Activated naive CD4-positive, alpha-beta T cell treated with anti-CD3 and anti-CD28 coated beads, Interleukin-2, amount 50 U/mL, for 24 hours (primary cell): Measurements from ENCODE around the gene PSMB8.
"Not testable (repeated sequence)": the region's sequence is repeated elsewhere in the genome, so short reads cannot be mapped to it uniquely, and the experiment has no call there.

Source experiments
- H3K27ac Mint-ChIP-seq: one replicate; pipeline ENCODE4 v1.8.0; 2021; ENCODE audit warnings: mild to moderate bottlenecking, mixed read lengths
- H3K27me3 Mint-ChIP-seq: one replicate; pipeline ENCODE4 v1.8.0; 2021; ENCODE audit warnings: mixed read lengths
- H3K36me3 Mint-ChIP-seq: one replicate; pipeline ENCODE4 v1.8.0; 2021; ENCODE audit warnings: mixed read lengths
- H3K4me1 Mint-ChIP-seq: one replicate; pipeline ENCODE4 v1.8.0; 2021; ENCODE audit warnings: mixed read lengths
- H3K4me3 Mint-ChIP-seq: one replicate; pipeline ENCODE4 v1.8.0; 2021; ENCODE audit warnings: mild to moderate bottlenecking, mixed read lengths
- H3K9me3 Mint-ChIP-seq: one replicate; pipeline ENCODE4 v1.8.0; 2021; ENCODE audit warnings: mixed read lengths

The PSMB8 gene

DNA sequence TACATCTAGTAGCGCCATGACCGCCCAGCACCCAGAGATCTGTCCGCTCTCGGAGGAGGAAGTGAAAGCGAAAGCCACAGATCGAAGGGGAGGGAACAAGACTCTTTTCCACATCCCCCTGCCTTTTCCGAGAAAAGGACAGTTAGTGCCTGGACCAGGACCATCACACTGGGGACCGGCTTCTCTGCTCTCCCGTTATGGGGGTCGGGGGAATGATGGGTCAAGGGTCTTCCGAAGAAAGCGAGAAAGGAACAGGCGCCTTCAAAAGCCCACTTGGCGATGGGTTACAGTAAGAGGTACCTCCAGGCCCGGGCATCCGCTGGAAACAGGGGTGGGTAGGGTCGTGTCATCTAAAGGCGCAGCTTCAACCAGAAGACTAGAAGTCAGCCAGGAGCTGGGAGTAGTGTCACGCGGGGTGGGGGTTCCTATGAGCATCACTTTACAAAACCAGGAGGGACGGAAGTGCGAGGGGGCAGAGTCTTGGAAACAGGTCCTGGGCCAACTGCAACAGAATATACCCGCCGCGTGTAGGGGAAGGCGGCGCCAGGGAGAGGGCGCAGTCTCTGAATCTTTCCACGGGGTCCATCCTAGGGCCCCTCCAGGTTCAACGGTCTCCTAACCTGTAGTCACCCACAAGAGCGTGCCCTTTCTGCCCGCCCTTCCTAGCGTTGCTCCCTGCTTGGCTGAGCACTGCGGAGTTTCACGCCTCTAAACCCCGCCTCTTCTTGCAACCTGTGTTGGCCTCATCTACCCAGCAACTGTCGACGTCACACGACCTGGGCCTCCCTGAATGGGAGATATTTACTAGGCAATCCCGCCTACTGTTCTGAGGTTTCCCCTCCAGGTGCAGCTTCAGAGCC lies at the start of gene PSMB8:
TSS of gene PSMB8 (minus strand) at position 69 of the 860 bp plus-strand sequence. CDS start at position 18, 51 bp downstream.
- no peaks in the 10 kb centered on the region for H3K27me3 Mint-ChIP-seq
- H3K9me3 Mint-ChIP-seq: no peaks in the 10 kb centered on the region
- peaks cover 86% of the 10 kb centered on the region for H3K4me1 Mint-ChIP-seq
- peaks cover 67% of the 10 kb centered on the region for H3K36me3 Mint-ChIP-seq
- H3K4me3 Mint-ChIP-seq: peak within 1 kb of the TSS; percentile 99
- peak within 1 kb of the TSS; percentile 100 for H3K27ac Mint-ChIP-seq

DNA sequence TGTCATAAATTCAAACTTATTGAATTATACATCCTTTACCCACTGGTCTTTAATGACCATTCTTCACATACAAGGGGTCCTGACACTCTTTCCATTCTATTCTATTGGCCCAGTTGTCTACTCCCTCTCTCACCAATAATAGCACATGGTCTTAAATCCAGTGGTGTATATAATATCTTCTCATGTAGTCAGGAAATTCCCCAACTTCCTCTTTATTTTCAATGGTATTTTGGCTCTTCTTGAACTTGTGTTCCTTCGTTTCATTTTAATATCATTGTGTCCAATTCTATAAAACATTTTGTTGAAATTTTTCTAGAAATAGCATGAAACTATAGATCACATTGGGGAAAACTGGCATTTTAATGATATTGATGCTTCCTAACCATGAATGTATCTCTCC lies 47.0 kb upstream of the PSMB8 start:
- Mint-ChIP-seq H3K27me3 (no peaks in the 10 kb centered on the region), H3K9me3 (no peaks in the 10 kb centered on the region), H3K4me3 (no peak overlapping the region), H3K27ac (no peak overlapping the region), H3K4me1 (peaks cover 13% of the 10 kb centered on the region), H3K36me3 (no peaks in the 10 kb centered on the region)

DNA sequence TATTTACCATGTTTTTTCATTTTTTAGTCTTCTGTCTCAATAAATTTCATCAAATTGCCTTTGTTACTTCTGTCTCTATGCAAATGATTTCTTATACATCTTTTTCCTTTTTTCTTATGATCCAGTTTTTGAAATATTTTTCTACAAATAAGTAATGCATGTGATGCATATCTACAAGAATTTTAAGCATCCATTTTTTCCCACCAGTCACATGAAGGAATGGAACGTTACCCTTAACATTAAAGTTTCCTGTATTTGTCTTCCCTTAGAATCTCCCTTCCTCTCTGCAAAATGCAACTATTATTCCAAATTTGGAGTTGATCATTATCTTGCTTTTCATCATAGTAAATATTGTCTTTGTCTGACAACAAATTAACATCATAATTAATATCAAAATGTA lies 45.7 kb upstream of the PSMB8 start:
- H3K27me3 Mint-ChIP-seq: no peaks in the 10 kb centered on the region
- H3K4me3 Mint-ChIP-seq: no peak overlapping the region
- no peaks in the 10 kb centered on the region for H3K4me1 Mint-ChIP-seq
- no peaks in the 10 kb centered on the region for H3K36me3 Mint-ChIP-seq
- H3K9me3 Mint-ChIP-seq: no peaks in the 10 kb centered on the region
- H3K27ac Mint-ChIP-seq: no peak overlapping the region

DNA sequence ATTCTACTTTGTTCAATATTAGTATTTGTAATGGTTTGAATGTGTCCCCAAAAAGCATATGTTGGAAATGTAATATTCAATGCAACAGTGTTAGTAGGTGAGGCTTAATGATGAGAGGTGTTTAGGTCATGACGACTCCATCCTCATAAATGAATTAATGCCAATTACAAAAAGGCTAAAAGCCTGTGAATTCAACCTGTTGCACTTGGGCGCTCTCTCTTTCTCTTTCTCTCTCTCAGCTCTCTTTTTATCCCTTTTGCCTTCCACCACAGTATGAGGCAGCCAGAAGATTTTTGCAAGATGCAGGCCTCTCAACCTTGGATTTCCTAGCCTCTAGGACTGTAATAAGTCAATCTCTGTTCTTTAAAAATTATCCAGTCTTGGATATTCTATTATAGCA lies 44.7 kb upstream of the PSMB8 start:
- H3K4me1 Mint-ChIP-seq: no peaks in the 10 kb centered on the region
- H3K36me3 Mint-ChIP-seq: no peaks in the 10 kb centered on the region
- no peak overlapping the region for H3K4me3 Mint-ChIP-seq

DNA sequence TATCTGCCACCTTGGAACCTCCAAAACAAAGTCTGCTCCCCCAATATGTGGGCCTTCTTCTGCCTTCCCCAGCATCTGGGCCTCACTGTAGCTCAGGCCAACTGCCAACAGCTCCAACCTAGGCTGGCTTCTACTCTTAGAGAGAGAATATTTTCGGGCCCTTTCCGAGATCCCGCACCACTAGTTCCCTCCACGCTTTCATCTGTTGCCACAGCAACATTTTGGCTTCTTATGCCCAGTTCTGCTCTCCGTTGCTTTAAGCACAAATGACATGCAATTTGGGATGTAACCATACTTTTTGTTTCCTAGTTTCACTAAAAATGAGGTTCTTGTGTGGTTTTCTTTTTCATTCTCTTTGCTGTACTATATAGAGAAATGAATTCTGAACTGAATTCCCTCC lies 43.8 kb upstream of the PSMB8 start:
- no peak overlapping the region for H3K4me3 Mint-ChIP-seq
- H3K27me3 Mint-ChIP-seq: no peaks in the 10 kb centered on the region
- H3K9me3 Mint-ChIP-seq: no peaks in the 10 kb centered on the region
- H3K36me3 Mint-ChIP-seq: no peaks in the 10 kb centered on the region
- H3K27ac Mint-ChIP-seq: no peak overlapping the region
- peaks cover 3% of the 10 kb centered on the region for H3K4me1 Mint-ChIP-seq

More for the DNA sequence above, 44.7 kb upstream of the PSMB8 start:
- no peaks in the 10 kb centered on the region for H3K27me3 Mint-ChIP-seq
- H3K9me3 Mint-ChIP-seq: no peaks in the 10 kb centered on the region
- no peak overlapping the region for H3K27ac Mint-ChIP-seq

DNA sequence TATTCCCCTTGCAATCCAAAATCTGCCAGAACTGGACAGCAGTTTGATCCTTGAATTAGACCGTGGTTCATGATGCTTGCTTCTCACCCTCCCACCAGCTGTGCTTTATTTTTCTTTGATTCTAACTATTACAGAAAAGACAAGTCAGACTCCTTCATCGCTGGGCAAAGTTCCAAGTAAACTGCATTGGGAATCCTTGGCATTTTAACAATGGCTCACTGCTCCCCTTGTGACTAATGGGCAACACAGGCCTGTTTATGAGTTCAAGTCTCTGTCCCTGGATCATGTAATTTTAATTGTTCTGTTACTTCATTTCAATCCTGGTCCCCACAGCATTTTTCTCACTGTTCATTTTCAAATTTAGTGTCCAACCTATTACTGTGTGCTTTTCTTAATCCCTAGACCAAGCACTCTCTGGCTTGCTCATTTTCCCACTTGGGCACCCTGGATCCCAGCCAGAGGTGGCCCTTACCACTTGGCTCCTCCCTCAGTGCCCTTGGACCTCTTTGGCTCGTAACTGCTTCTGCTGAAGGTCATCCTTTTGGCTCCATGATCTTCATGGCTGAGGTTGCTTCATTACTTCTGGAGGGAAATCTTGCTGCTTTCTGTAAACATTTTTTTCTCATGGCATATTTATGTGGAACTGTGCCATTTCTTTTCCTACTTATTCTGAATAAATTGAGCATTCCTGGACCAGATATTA lies 43.0 kb upstream of the PSMB8 start:
- Mint-ChIP-seq H3K9me3 (no peaks in the 10 kb centered on the region), H3K27me3 (no peaks in the 10 kb centered on the region), H3K36me3 (no peaks in the 10 kb centered on the region), H3K27ac (no peak overlapping the region), H3K4me1 (peaks cover 8% of the 10 kb centered on the region), H3K4me3 (no peak overlapping the region)

DNA sequence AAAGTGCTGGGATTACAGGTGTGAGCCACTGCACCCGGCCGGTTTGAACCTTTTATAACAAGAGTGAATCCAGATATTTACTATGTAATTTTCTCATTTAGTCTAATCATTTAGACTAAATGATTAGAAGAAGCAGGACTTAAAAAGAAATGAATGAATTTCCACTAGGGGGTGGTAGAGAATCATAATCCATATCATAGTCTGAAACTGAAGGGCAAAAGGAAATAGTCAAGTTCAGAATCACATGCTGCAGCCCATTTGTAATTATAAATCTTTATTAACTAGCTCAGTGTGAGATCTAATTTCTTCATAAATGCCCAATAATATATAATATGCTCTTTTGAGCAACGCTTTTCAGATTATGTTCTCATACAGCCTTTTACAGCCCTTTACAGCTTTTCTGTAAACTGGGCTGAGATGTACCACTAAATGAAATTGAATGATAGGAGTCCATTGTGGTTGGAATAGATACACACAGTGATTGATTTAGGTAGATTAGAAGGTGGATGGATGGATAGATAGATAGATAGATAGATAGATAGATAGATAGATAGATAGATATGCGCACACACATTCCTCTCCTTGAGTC lies 41.9 kb upstream of the PSMB8 start:
- Mint-ChIP-seq H3K9me3 (no peaks in the 10 kb centered on the region), H3K27ac (no peak overlapping the region), H3K4me3 (no peak overlapping the region), H3K36me3 (peaks cover 1% of the 10 kb centered on the region), H3K4me1 (peaks cover 10% of the 10 kb centered on the region), H3K27me3 (no peaks in the 10 kb centered on the region)

DNA sequence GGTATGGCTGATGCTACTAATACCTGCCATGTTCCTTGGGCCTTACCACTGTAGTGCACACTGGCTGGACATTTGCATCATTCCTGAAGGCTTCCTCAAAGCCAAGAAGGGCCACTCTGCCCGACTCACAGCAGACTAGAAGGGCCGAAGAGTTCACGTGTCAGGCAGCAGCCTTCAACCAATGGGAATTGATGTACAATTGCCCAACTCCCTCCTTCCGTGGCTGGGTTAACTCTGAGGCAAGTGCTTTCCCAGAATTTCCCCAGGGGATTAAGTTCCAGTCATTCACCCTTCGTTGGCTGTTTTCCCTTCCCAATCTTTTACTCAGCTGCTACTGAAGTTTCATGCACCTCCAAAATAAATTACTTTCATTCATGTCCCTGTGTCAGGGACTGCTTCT lies 39.9 kb upstream of the PSMB8 start:
- H3K4me3 Mint-ChIP-seq: no peak overlapping the region
- no peaks in the 10 kb centered on the region for H3K9me3 Mint-ChIP-seq
- peaks cover 10% of the 10 kb centered on the region for H3K4me1 Mint-ChIP-seq
- H3K27me3 Mint-ChIP-seq: no peaks in the 10 kb centered on the region
- H3K36me3 Mint-ChIP-seq: peaks cover 8% of the 10 kb centered on the region
- H3K27ac Mint-ChIP-seq: no peak overlapping the region

DNA sequence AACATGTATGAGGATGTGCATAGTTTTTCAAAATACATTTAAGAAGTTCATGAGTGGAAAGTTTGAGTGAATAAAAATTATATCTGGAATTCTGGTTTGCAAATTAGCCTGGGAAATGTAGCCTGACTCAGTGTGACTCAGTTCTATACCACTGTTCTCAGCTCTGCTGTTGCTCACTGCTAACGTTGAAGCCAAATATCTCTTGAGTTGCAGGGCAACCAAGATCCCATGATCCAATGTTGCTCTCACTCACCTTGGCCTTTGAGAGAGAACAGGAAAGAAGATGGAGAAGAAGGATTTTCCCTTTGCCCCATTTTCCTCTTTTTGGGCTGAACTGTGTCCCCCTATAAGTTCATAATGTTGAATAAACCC lies 39.0 kb upstream of the PSMB8 start:
- Mint-ChIP-seq H3K4me3 (no peak overlapping the region), H3K9me3 (no peaks in the 10 kb centered on the region), H3K27ac (no peak overlapping the region), H3K4me1 (peaks cover 10% of the 10 kb centered on the region), H3K27me3 (no peaks in the 10 kb centered on the region), H3K36me3 (peaks cover 8% of the 10 kb centered on the region)

DNA sequence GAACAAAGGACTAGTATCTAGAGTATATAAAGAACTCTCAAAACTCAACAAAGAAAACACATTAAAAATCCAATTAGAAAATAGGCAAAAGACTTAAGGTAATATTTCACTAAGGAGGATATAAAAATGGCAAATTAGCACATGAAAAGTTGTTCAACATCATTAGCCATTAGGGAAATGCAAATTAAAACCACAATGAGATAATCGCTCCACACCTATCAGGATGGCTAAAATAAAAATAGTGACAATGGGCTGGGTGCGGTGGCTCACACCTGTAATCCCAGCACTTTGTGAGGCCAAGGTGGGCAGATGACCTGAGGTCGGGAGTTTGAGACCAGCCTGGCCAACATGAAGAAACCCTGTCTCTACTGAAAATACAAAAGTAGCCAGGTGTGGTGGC lies 37.1 kb upstream of the PSMB8 start:
- not testable (repeated sequence) for H3K4me3 Mint-ChIP-seq, H3K27me3 Mint-ChIP-seq, H3K27ac Mint-ChIP-seq, H3K4me1 Mint-ChIP-seq, H3K9me3 Mint-ChIP-seq, H3K36me3 Mint-ChIP-seq

DNA sequence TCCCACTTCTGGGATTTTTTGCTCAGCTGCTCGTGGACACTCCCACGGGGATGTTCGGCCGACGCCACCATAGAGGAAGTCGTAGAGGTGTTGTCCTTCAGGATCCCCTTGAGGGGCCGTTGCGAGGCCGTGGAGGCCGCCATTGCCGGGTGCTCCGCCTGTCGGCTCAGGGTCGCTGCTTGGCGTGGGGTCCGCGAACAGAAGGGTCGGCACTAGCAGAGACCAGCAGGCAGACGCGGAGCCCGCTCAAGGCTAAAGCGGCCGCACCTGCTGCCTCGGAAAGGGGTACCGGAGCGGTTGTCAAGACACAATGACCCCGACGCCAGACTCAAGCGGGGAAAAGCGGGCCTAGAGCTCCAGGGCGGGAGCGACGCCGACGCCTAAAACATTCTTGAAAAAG lies 35.8 kb upstream of the PSMB8 start:
- Mint-ChIP-seq H3K4me3 (no peak overlapping the region), H3K36me3 (peaks cover 8% of the 10 kb centered on the region), H3K27ac (no peak overlapping the region), H3K4me1 (peaks cover 10% of the 10 kb centered on the region), H3K27me3 (no peaks in the 10 kb centered on the region), H3K9me3 (no peaks in the 10 kb centered on the region)

DNA sequence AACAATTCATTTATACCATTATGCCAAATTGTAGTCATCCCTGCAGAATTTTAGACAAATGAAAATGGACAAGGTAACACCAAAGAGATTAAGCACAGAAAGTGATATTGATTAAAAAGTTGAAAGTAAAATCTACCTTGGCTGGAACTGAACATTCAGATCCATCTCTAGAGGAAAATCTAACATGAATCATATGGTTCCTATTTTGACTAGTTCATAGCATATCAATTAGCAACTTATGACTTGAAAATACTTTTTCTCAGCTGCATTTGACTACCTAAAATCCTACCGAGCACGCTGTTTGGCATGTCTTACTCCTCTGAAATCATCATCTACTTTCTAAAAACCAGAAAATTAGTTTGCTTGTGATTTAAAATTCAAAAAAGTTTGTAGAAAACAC lies 32.8 kb upstream of the PSMB8 start:
- no peaks in the 10 kb centered on the region for H3K4me1 Mint-ChIP-seq
- H3K4me3 Mint-ChIP-seq: no peak overlapping the region
- no peak overlapping the region for H3K27ac Mint-ChIP-seq
- peaks cover 8% of the 10 kb centered on the region for H3K36me3 Mint-ChIP-seq
- no peaks in the 10 kb centered on the region for H3K27me3 Mint-ChIP-seq
- H3K9me3 Mint-ChIP-seq: no peaks in the 10 kb centered on the region

DNA sequence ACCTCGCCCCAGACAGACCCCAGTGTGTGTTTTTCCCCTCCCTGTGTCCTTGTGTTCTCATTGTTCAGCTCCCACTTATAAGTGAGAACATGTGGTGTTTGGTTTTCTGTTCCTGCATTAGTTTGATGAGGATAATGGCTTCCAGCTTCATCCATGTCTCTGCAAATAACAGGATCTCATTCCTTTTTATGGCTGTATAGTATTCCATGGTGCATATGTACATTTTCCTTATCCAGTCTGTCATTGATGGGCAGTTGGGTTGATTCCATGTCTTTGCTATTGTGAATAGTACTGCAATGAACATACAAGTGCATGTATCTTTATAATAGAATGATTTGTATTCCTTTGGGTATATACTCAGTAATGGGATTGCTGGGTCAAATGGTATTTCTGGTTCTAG lies 30.1 kb upstream of the PSMB8 start:
- H3K4me3 Mint-ChIP-seq, H3K4me1 Mint-ChIP-seq, H3K36me3 Mint-ChIP-seq, H3K27me3 Mint-ChIP-seq, H3K27ac Mint-ChIP-seq, H3K9me3 Mint-ChIP-seq: not testable (repeated sequence)

DNA sequence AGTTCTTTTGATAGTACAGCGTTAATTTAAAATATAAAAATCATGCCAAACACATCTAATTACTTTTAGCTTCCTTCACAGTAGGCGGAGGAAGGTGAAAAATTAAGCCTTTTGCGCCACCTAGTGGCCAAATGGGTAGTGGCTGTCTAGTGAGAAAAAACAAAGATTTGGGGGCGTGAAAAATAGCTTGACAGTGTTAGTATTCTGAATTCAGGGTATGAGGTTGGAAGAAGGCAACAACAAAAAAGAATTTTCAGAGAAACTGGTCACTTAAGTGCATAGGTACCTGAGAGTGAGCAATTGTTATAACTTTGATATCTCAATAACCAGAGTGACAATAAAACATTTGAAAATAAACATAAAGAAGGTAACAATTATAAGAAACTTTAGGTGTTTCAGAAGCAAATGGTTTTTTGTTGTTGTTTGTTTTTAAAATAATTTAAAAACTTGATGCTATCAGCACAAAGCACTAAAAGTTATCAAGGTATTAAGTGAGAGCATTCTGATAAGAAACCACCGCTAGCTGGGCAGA lies 24.5 kb upstream of the PSMB8 start:
- Mint-ChIP-seq H3K9me3 (no peaks in the 10 kb centered on the region), H3K27ac (no peak overlapping the region)

DNA sequence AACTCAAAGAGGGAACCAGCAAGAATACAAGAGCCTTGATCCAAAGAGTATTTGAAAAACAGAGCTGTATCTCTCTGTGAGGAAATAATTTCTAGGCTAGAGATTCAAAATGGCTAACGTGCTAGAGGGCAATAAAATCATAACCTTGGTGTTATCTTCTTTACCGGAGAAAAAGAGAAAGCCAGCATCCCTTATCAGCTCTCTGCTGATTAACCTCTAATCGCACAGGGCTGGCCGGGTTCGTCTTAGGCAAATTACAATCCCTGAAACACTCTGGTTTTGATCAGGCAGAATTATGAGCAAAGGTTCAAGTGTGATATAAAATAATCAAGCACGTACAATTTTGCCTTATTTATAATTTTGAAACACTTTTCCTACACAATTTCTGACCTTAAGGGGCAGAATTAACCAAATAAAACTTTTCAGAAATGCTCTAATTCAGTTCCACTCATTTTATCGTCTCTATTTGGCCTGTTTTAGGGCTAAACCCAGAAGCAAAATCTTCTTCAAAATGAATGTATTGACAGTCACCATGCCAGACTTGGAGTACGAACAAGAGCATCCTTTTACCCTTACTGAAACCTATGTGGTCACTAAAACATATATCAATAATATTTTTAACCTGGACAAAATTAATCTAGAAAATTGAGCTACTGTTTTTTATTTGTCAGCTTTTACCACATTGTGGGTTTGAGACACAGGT lies 23.9 kb upstream of the PSMB8 start:
- Mint-ChIP-seq H3K36me3 (no peaks in the 10 kb centered on the region), H3K4me1 (peaks cover 40% of the 10 kb centered on the region), H3K9me3 (no peaks in the 10 kb centered on the region), H3K27me3 (no peaks in the 10 kb centered on the region), H3K4me3 (peak overlapping the region; percentile 30), H3K27ac (peak overlapping the region; percentile 90)

More for the DNA sequence above, 24.5 kb upstream of the PSMB8 start:
- Mint-ChIP-seq H3K4me1 (peaks cover 40% of the 10 kb centered on the region), H3K4me3 (no peak overlapping the region), H3K36me3 (no peaks in the 10 kb centered on the region), H3K27me3 (no peaks in the 10 kb centered on the region)
